Measurements from ENCODE around the gene PATZ1. TPM values are rescaled to one million over a fixed set of nuclear protein-coding genes. Genes with fewer than 3 reads are reported as not detected.
A peak's percentile ranks its signal among the peaks of the same experiment; 100 is the strongest.

PATZ1 gene
- total RNA-seq, 2 experiments from 2014 or later, result 35.3 to 36.3 TPM

DNA sequence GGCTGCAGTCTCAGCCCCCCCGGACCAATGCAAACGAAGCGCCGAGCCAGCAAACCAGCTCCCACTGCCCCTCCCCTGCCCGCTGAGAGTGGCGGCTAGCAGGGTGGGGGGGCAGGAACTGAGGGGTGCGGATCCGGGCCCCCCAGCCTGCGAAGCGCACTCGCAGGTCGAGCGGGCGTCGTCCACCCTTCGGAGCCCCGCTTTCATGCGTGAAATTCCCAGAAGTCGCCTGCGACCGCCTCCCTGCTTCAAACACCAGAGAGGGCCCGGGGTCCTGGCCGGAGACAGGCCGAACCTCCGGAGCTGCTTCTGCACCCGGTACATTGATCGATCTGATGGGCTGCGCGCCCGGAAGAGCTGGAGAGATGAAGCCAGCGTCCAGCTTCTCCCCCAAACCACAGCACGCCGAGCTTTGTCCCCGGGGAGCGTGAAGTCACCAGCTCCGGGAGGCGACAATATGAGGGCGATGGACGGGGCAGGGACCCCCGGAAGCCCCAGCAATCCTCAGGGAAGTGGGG is 646 bp upstream of the PATZ1 start:
- peak overlapping the region; percentile 91 for H3K27ac Mint-ChIP-seq
- peaks cover 42% of the 10 kb centered on the region for H3K36me3 Mint-ChIP-seq
- H3K9me3 Mint-ChIP-seq, result no peaks in the 10 kb centered on the region
- no peaks in the 10 kb centered on the region for H3K27me3 Mint-ChIP-seq
- H3K4me1 Mint-ChIP-seq, result peaks cover 25% of the 10 kb centered on the region
- peak overlapping the region; percentile 86 for H3K4me3 Mint-ChIP-seq
- peak; percentile 61 for DNase-seq

DNA sequence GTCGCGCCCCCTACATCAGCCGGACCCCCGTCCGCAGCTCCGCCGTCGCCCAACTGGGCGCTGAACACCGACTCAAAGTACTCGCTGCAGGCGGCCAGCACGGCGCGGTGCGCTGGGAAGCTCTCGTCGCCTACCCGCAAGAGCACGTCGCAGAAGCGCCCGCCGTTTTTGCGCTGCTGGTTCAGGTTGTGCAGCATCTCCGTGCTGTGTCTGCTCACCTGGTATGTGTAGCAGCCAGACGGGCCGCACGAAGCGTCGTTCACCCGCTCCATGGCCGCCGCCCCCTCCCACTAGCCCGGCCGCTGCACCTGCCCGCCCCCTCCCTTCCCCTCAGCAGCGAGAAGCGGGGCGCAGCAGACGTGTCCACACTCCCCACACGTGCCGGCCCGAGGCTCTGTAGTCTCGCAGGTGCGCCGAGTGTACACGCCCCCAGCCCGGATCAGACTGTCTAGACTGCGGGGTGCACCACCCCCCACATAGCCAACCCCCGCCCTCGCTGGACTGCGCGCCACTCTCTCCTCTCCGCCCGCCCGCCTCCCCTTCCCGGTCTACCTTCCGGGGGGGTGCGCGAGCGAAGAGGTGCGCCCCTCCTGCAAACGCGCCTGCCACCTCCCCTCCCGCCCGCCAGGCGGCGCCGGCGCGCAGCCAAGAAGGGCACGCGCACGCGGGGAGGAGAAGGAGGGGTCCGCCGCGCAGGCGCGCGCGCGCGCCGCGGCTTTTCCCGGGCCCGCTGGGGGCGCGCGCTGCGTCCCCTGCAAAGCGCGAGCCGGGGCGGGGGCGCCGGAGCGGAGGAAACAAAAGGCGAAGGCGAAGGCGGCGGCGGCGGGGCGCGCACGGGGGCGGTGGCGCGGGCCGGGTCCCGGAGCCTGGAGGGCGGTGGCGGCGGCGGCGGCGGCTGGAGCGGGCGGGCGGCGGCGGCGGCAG is 553 bp downstream of the PATZ1 start:
- peak; percentile 93 for DNase-seq
- Mint-ChIP-seq H3K4me1 (peaks cover 37% of the 10 kb centered on the region), H3K27ac (peak overlapping the region; percentile 95), H3K27me3 (no peaks in the 10 kb centered on the region), H3K9me3 (no peaks in the 10 kb centered on the region), H3K4me3 (peak overlapping the region; percentile 96), H3K36me3 (peaks cover 47% of the 10 kb centered on the region)

GRCh38 chr22:31344578-31345330 is 1.4 kb downstream of the PATZ1 start:
- Mint-ChIP-seq H3K36me3 (peaks cover 56% of the 10 kb centered on the region), H3K27me3 (no peaks in the 10 kb centered on the region), H3K9me3 (no peaks in the 10 kb centered on the region), H3K4me1 (peaks cover 45% of the 10 kb centered on the region), H3K27ac (peak overlapping the region; percentile 95), H3K4me3 (peak overlapping the region; percentile 96)
- no peak for DNase-seq

GRCh38 chr22:31344256-31344577 is 1.9 kb downstream of the PATZ1 start:
- Mint-ChIP-seq H3K27me3 (no peaks in the 10 kb centered on the region), H3K9me3 (no peaks in the 10 kb centered on the region), H3K36me3 (peaks cover 58% of the 10 kb centered on the region), H3K27ac (peak overlapping the region; percentile 95), H3K4me1 (peaks cover 47% of the 10 kb centered on the region), H3K4me3 (peak overlapping the region; percentile 96)
- peak; percentile 31 for DNase-seq

- no peaks in the 10 kb centered on the region for H3K27me3 Mint-ChIP-seq
- peaks cover 59% of the 10 kb centered on the region for H3K36me3 Mint-ChIP-seq
- DNase-seq, result peak; percentile 50
- H3K27ac Mint-ChIP-seq, result peak overlapping the region; percentile 95
- H3K9me3 Mint-ChIP-seq, result no peaks in the 10 kb centered on the region
- H3K4me3 Mint-ChIP-seq, result peak overlapping the region; percentile 96
- peaks cover 49% of the 10 kb centered on the region for H3K4me1 Mint-ChIP-seq
Observed at GRCh38 chr22:31343235-31344191, 2.6 kb downstream of the PATZ1 start.

GRCh38 chr22:31342389-31343140 is 3.6 kb downstream of the PATZ1 start:
- Mint-ChIP-seq H3K4me3 (peak overlapping the region; percentile 96), H3K27me3 (no peaks in the 10 kb centered on the region), H3K4me1 (peaks cover 54% of the 10 kb centered on the region), H3K36me3 (peaks cover 56% of the 10 kb centered on the region), H3K27ac (peak overlapping the region; percentile 95), H3K9me3 (no peaks in the 10 kb centered on the region)
- DNase-seq, result no peak

- Mint-ChIP-seq H3K27ac (peak overlapping the region; percentile 95), H3K4me3 (peak overlapping the region; percentile 96), H3K27me3 (no peaks in the 10 kb centered on the region), H3K36me3 (peaks cover 59% of the 10 kb centered on the region), H3K9me3 (no peaks in the 10 kb centered on the region), H3K4me1 (peaks cover 60% of the 10 kb centered on the region)
- no peak for DNase-seq
Observed at GRCh38 chr22:31341386-31342088, 4.6 kb downstream of the PATZ1 start.

- H3K4me3 Mint-ChIP-seq, result no peak overlapping the region
- H3K36me3 Mint-ChIP-seq, result peaks cover 59% of the 10 kb centered on the region
- H3K4me1 Mint-ChIP-seq, result peaks cover 60% of the 10 kb centered on the region
- H3K9me3 Mint-ChIP-seq, result no peaks in the 10 kb centered on the region
- peak overlapping the region; percentile 77 for H3K27ac Mint-ChIP-seq
- no peaks in the 10 kb centered on the region for H3K27me3 Mint-ChIP-seq
- DNase-seq, result no peak
Observed at GRCh38 chr22:31340765-31341247, 5.3 kb downstream of the PATZ1 start.

DNA sequence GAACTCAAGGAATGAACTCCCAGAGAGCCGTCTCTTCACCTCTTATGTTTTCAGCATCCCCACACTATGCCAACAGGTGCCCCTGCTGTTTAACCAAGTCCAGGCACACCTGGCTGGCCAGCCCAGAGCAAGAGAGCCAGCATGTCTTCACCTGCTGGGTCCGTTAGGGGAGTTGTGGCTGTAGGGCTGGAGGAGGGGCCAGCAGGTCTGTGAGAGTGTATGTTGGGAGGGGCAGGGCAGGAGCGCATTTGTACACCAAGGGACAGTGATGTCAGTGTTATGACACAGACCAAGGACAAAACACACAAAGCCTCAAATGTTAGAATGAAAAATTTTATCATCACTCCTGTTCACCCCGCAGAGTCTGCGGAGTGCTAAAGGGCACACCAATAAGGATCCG is 5.8 kb downstream of the PATZ1 start:
- peak overlapping the region; percentile 8 for H3K4me3 Mint-ChIP-seq

DNA sequence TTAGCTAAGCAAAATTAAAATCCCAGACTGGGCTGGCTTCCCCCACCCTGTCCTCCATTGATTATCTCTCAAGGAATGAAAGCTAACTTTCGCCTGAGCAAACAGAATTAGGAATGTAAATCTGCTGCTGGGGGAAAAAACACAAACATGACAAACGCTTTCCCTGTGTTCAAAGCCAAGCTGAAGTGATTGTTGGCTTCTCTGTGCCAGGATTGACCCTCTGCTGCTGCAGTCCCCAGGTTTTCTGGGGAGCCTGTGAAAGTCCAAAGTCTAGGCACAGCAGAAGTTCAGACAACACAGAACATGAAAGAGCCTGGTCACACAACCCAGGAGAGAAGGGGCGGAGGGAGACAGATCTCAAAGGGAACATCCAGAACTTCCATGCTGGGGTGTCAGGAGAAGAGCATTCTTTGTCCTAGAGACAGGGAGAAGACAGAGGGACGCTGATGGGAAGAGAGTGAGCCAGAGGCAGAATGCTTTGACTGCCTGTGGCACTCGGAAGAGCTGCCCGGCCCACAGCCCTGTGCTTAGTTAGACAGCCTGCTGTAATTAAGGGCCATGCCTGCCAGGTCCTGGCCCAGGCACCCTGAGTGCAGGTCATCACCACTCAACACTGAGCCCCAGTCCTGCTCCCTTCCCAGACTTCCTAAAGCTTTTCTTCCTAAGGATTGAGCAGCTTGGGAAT is 6.9 kb downstream of the PATZ1 start:
- H3K36me3 Mint-ChIP-seq, result peaks cover 48% of the 10 kb centered on the region
- no peaks in the 10 kb centered on the region for H3K27me3 Mint-ChIP-seq
- peak overlapping the region; percentile 17 for H3K27ac Mint-ChIP-seq
- no peak for DNase-seq
- peaks cover 69% of the 10 kb centered on the region for H3K4me1 Mint-ChIP-seq
- H3K4me3 Mint-ChIP-seq, result no peak overlapping the region
- H3K9me3 Mint-ChIP-seq, result no peaks in the 10 kb centered on the region

More for the DNA sequence above, 5.8 kb downstream of the PATZ1 start:
- Mint-ChIP-seq H3K27me3 (no peaks in the 10 kb centered on the region), H3K9me3 (no peaks in the 10 kb centered on the region), H3K27ac (peak overlapping the region; percentile 77), H3K36me3 (peaks cover 57% of the 10 kb centered on the region), H3K4me1 (peaks cover 61% of the 10 kb centered on the region)
- DNase-seq, result no peak

- Mint-ChIP-seq H3K27ac (peak overlapping the region; percentile 77), H3K27me3 (no peaks in the 10 kb centered on the region), H3K36me3 (peaks cover 27% of the 10 kb centered on the region), H3K4me1 (peaks cover 59% of the 10 kb centered on the region), H3K9me3 (no peaks in the 10 kb centered on the region), H3K4me3 (no peak overlapping the region)
- peak; percentile 48 for DNase-seq
Observed at GRCh38 chr22:31337178-31337577, 9.0 kb downstream of the PATZ1 start.

GRCh38 chr22:31334329-31334728 is 11.8 kb downstream of the PATZ1 start:
- no peak overlapping the region for H3K4me3 Mint-ChIP-seq
- no peaks in the 10 kb centered on the region for H3K9me3 Mint-ChIP-seq
- H3K27ac Mint-ChIP-seq, result no peak overlapping the region
- peaks cover 49% of the 10 kb centered on the region for H3K4me1 Mint-ChIP-seq
- no peak for DNase-seq
- peaks cover 12% of the 10 kb centered on the region for H3K36me3 Mint-ChIP-seq
- H3K27me3 Mint-ChIP-seq, result no peaks in the 10 kb centered on the region

DNA sequence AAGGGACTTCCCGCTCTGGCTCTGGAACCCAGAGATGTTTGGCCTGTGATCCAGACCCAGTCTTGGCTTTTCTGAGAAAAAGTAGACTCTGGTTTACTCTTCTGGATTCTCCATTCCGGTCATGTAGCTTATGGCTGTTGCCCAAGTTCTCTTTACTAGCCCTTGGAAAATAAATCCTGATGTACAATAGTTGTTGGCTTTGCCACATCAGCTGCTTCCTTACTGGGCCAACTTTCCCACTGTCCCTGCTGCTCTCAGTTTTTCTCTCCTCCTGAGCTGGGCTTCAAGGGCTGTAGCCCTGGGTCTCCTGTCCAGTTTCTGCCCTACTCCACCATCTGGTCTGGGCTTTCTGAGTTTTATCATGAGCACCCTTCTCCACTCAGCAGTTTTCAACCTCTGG is 12.5 kb downstream of the PATZ1 start:
- no peaks in the 10 kb centered on the region for H3K9me3 Mint-ChIP-seq
- no peak for DNase-seq
- H3K27me3 Mint-ChIP-seq, result no peaks in the 10 kb centered on the region
- H3K27ac Mint-ChIP-seq, result peak overlapping the region; percentile 55
- H3K36me3 Mint-ChIP-seq, result peaks cover 13% of the 10 kb centered on the region
- peaks cover 47% of the 10 kb centered on the region for H3K4me1 Mint-ChIP-seq
- no peak overlapping the region for H3K4me3 Mint-ChIP-seq
